Peyer's patch (tissue), 4 donors: Measurements from ENCODE around the gene RIN1. TPM values are rescaled to one million over a fixed set of nuclear protein-coding genes. Genes with fewer than 3 reads are reported as not detected.

Experiments
- DNase-seq, 3 donors: peaks; one replicate each; pipeline ENCODE4 v3.0.0-alpha.2; 2017 to 2019
- H3K27ac ChIP-seq, 4 donors: fragments of 200-600 bp; sonication (generic); one replicate each; pipeline ENCODE4 v1.5.1; 2016 to 2019
- H3K27me3 ChIP-seq, 2 donors: fragments of 200-600 bp; sonication (generic); one replicate each; pipeline ENCODE4 v1.5.1; 2019
- H3K36me3 ChIP-seq, 3 donors: fragments of 200-600 bp; sonication (generic); one replicate each; pipeline ENCODE4 v1.5.1; 2016 to 2019
- H3K4me1 ChIP-seq, 4 donors: fragments of 200-600 bp; sonication (generic); one replicate each; pipeline ENCODE4 v1.5.1; 2016 to 2019
- H3K4me3 ChIP-seq, 4 donors: fragments of 200-600 bp; sonication (generic); 1 replicate in 3 of 4; 2 replicates in 1 of 4; pipeline ENCODE4 v1.5.1; 2016 to 2019; ENCODE audit warnings: mild to moderate bottlenecking in 1 of 4
- H3K9me3 ChIP-seq, 4 donors: fragments of 200-600 bp; sonication (generic); one replicate each; pipeline ENCODE4 v1.5.1; 2016 to 2019; ENCODE audit warnings: mild to moderate bottlenecking in 1 of 4
- CTCF ChIP-seq, 6 experiments: fragments of 450-650 bp in 4 of 6; fragments of 200-600 bp in 2 of 6; sonication (generic) in 1 of 6; IDR thresholded peaks; one replicate each; pipeline ENCODE4 v1.5.1; 2017 to 2019; ENCODE audit warnings: antibody characterized with exemption in 6 of 6, mild to moderate bottlenecking in 3 of 6, moderate library complexity in 1 of 6
- POLR2A ChIP-seq, 2 donors: fragments of 450-650 bp; IDR thresholded peaks; one replicate each; pipeline ENCODE4 v1.5.1; 2017; ENCODE audit warnings: antibody characterized with exemption in 2 of 2, mild to moderate bottlenecking in 2 of 2, moderate library complexity in 2 of 2
- total RNA-seq, 4 donors: library from RNA; depleted of rRNA; stranded (reverse); fragments of >200 nt; gene quantifications; one replicate each; pipeline ENCODE4 v1.1.0, GENCODE V29; 2016

RIN1 gene
- total RNA-seq, 4 donors from 2014 or later = 4.1 to 18.9 (median 10.8) TPM

GRCh38 chr11:66365711-66366619, 29.7 kb upstream of the RIN1 start:
- DNase-seq = no peak
- H3K4me3 ChIP-seq = no peak overlapping the region
- no peaks in the 10 kb centered on the region for H3K36me3 ChIP-seq
- TF ChIP-seq POLR2A (IDR thresholded peaks at IDR 0.05) (no peak), CTCF (IDR thresholded peaks at IDR 0.05) (no peak)
- H3K27me3 ChIP-seq = no peaks in the 10 kb centered on the region
- H3K27ac ChIP-seq = no peak overlapping the region
- no peaks in the 10 kb centered on the region for H3K9me3 ChIP-seq
- peaks cover 0 to 8% (median 0%) of the 10 kb centered on the region in 4 donors for H3K4me1 ChIP-seq

GRCh38 chr11:66365166-66365565, 28.9 kb upstream of the RIN1 start:
- H3K36me3 ChIP-seq = no peaks in the 10 kb centered on the region
- no peak overlapping the region for H3K4me3 ChIP-seq
- H3K27ac ChIP-seq = no peak overlapping the region
- TF ChIP-seq POLR2A (IDR thresholded peaks at IDR 0.05) (no peak), CTCF (IDR thresholded peaks at IDR 0.05) (no peak)
- peaks cover 0 to 4% (median 0%) of the 10 kb centered on the region in 4 donors for H3K4me1 ChIP-seq
- H3K9me3 ChIP-seq = no peaks in the 10 kb centered on the region
- no peak for DNase-seq
- H3K27me3 ChIP-seq = no peaks in the 10 kb centered on the region

- H3K27ac ChIP-seq = no peak overlapping the region
- TF ChIP-seq POLR2A (IDR thresholded peaks at IDR 0.05) = no peak
- TF ChIP-seq CTCF (IDR thresholded peaks at IDR 0.05) = peak in 5 of 6 experiments; percentile 13 to 75 (median 63)
- H3K4me1 ChIP-seq = no peaks in the 10 kb centered on the region
- H3K27me3 ChIP-seq = no peaks in the 10 kb centered on the region
- no peaks in the 10 kb centered on the region for H3K9me3 ChIP-seq
- peak in 2 of 3 donors; percentile 77 to 81 for DNase-seq
- H3K4me3 ChIP-seq = no peak overlapping the region
- H3K36me3 ChIP-seq = no peaks in the 10 kb centered on the region
These were observed 27.7 kb upstream of the RIN1 start for GRCh38 chr11:66363805-66364535.

GRCh38 chr11:66363187-66363601, 27.0 kb upstream of the RIN1 start:
- no peak for DNase-seq

More at GRCh38 chr11:66363187-66363601, 27.0 kb upstream of the RIN1 start:
- no peak overlapping the region for H3K27ac ChIP-seq
- no peaks in the 10 kb centered on the region for H3K4me1 ChIP-seq
- no peaks in the 10 kb centered on the region for H3K36me3 ChIP-seq
- TF ChIP-seq CTCF (IDR thresholded peaks at IDR 0.05) = no peak
- TF ChIP-seq POLR2A (IDR thresholded peaks at IDR 0.05) = no peak
- no peak overlapping the region for H3K4me3 ChIP-seq
- H3K27me3 ChIP-seq = no peaks in the 10 kb centered on the region
- no peaks in the 10 kb centered on the region for H3K9me3 ChIP-seq
